Measurements from ENCODE around the gene COL17A1. TPM values are rescaled to one million over a fixed set of nuclear protein-coding genes. Genes with fewer than 3 reads are reported as not detected.
A peak's percentile ranks its signal among the peaks of the same experiment; 100 is the strongest.

COL17A1 gene
- total RNA-seq, 1 experiment from 2014 or later, result 3.5 TPM

- ChIA-PET CTCF (interaction anchor here (1.4 kb wide), 1 partner anchor 184 kb away, joined by 3 read pairs; no protein-coding TSS in a partner anchor), POLR2A (no interaction called here), RAD21 (ENCODE audit: low non-redundant PET in 1 of 2, low total read pairs in 2 of 2, uncharacterized antibody in 2 of 2, unreplicated experiment in 2 of 2) (no interaction called here)
- no TSS peak for BruUV-seq (replicated peaks)
- H3K4me3 ChIP-seq (replicated peaks in 1 of 2; ENCODE audit: low read depth in 1 of 2, low read length in 2 of 2), result no peak overlapping the region
- H3K27me3 ChIP-seq (ENCODE audit: insufficient read depth, low read length), result no peaks in the 10 kb centered on the region
- peak overlapping the region; percentile 17 for H2AFZ ChIP-seq (ENCODE audit: low read depth, low read length, poor library complexity, severe bottlenecking)
- peaks cover 8 to 37% of the 10 kb centered on the region in 2 experiments; a peak in 3 of 4 replicates for H3K4me1 ChIP-seq (ENCODE audit: control insufficient read depth in 1 of 2, insufficient read depth in 2 of 2, low read length in 2 of 2)
- no peak overlapping the region for H3K4me2 ChIP-seq (ENCODE audit: low read length)
- H3K9me3 ChIP-seq (ENCODE audit: control insufficient read depth in 1 of 2, insufficient read depth in 1 of 2, low read depth in 1 of 2, low read length in 2 of 2), result peaks cover 0 to 24% of the 10 kb centered on the region in 2 experiments; a peak in 1 of 4 replicates
- DNase-seq (ENCODE audit: low read depth, low spot score) (no peak), ATAC-seq (no peak)
- no peaks in the 10 kb centered on the region for H4K20me1 ChIP-seq (ENCODE audit: insufficient read depth)
- H3K27ac ChIP-seq (ENCODE audit: low read depth, low read length), result no peak overlapping the region
- no peaks in the 10 kb centered on the region for H3K79me2 ChIP-seq (ENCODE audit: insufficient read depth, low read length)
- no peak overlapping the region for H3K9ac ChIP-seq (ENCODE audit: low read length)
- peaks cover 0 to 12% of the 10 kb centered on the region in 2 experiments; a peak in 1 of 4 replicates for H3K36me3 ChIP-seq (ENCODE audit: control insufficient read depth in 1 of 2, insufficient read depth in 2 of 2, low read length in 2 of 2)
- intact Hi-C loops (cut with micrococcal nuclease), result no loop called here
- TF ChIP-seq CBX3 (IDR thresholded peaks at IDR 0.05; ENCODE audit: low read depth), result peak; percentile 42; the same call in 1 of the 2 replicates
- TF ChIP-seq SP1 (IDR thresholded peaks at IDR 0.05; ENCODE audit: low read depth), result 0 out of 2 replicates have a peak, but pooled peaks have one; percentile 4
- TF ChIP-seq ELF1 (IDR thresholded peaks at IDR 0.05; ENCODE audit: borderline replicate concordance, low read depth), result no peak
- TF ChIP-seq FOSL1 (IDR thresholded peaks at IDR 0.05; ENCODE audit: low read depth), result peak; percentile 19; the same call in 1 of the 2 replicates
- TF ChIP-seq EZH2 (IDR thresholded peaks at IDR 0.05), result no peak
- H3K9me2 ChIP-seq (ENCODE audit: insufficient read depth), result no peaks in the 10 kb centered on the region
Observed at GRCh38 chr10:104090611-104091010, 4.9 kb upstream of the COL17A1 start.

GRCh38 chr10:104089621-104090020 lies 3.9 kb upstream of the COL17A1 start:
- no TSS peak for BruUV-seq (replicated peaks)
- no peaks in the 10 kb centered on the region for H4K20me1 ChIP-seq (ENCODE audit: insufficient read depth)
- H3K27me3 ChIP-seq (ENCODE audit: insufficient read depth, low read length), result no peaks in the 10 kb centered on the region
- POLR2A ChIA-PET, result interaction anchor here (0.9 kb wide), 1 partner anchor 30 kb away, joined by 3 read pairs; no protein-coding TSS in a partner anchor
- CTCF ChIA-PET, result interaction anchor here (1.1 to 1.4 kb wide), 2 partner anchors 24 to 185 kb away, joined by 3 read pairs; no protein-coding TSS in a partner anchor
- H3K4me2 ChIP-seq (ENCODE audit: low read length), result no peak overlapping the region
- no peak overlapping the region for H3K4me3 ChIP-seq (replicated peaks in 1 of 2; ENCODE audit: low read depth in 1 of 2, low read length in 2 of 2)
- H2AFZ ChIP-seq (ENCODE audit: low read depth, low read length, poor library complexity, severe bottlenecking), result peak overlapping the region; percentile 17
- ATAC-seq (no peak), DNase-seq (ENCODE audit: low read depth, low spot score) (no peak)
- no peak overlapping the region for H3K9ac ChIP-seq (ENCODE audit: low read length)
- H3K9me3 ChIP-seq (ENCODE audit: control insufficient read depth in 1 of 2, insufficient read depth in 1 of 2, low read depth in 1 of 2, low read length in 2 of 2), result peaks cover 0 to 24% of the 10 kb centered on the region in 2 experiments; a peak in 1 of 4 replicates
- TF ChIP-seq ELF1 (IDR thresholded peaks at IDR 0.05; ENCODE audit: borderline replicate concordance, low read depth), result no peak
- TF ChIP-seq ZFX (IDR thresholded peaks at IDR 0.05), result no peak
- TF ChIP-seq YY1 (IDR thresholded peaks at IDR 0.05; ENCODE audit: extremely low read depth, insufficient replicate concordance, low read depth, low read length), result no peak
- TF ChIP-seq POLR2AphosphoS5 (IDR thresholded peaks at IDR 0.05; ENCODE audit: low read depth, low read length), result no peak
- TF ChIP-seq CBX3 (IDR thresholded peaks at IDR 0.05; ENCODE audit: low read depth), result no peak
- TF ChIP-seq POLR2A (IDR thresholded peaks at IDR 0.05; ENCODE audit: borderline replicate concordance, extremely low read depth, insufficient read depth, insufficient read length), result no peak
- TF ChIP-seq CTCF (IDR thresholded peaks at IDR 0.05 in 2 of 3, conservative IDR thresholded peaks at IDR 0.05 in 1 of 3; ENCODE audit: borderline replicate concordance in 1 of 3, insufficient read depth in 1 of 3, low read depth in 2 of 3, low read length in 2 of 3), result no peak
- no peak for TF ChIP-seq EGR1 (IDR thresholded peaks at IDR 0.05; ENCODE audit: low read depth)
- peaks cover 8 to 40% of the 10 kb centered on the region in 2 experiments; a peak in 3 of 4 replicates for H3K4me1 ChIP-seq (ENCODE audit: control insufficient read depth in 1 of 2, insufficient read depth in 2 of 2, low read length in 2 of 2)
- H3K36me3 ChIP-seq (ENCODE audit: control insufficient read depth in 1 of 2, insufficient read depth in 2 of 2, low read length in 2 of 2), result peaks cover 0 to 12% of the 10 kb centered on the region in 2 experiments; a peak in 1 of 4 replicates
- no peaks in the 10 kb centered on the region for H3K9me2 ChIP-seq (ENCODE audit: insufficient read depth)
- no peaks in the 10 kb centered on the region for H3K79me2 ChIP-seq (ENCODE audit: insufficient read depth, low read length)
- H3K27ac ChIP-seq (ENCODE audit: low read depth, low read length), result no peak overlapping the region
- intact Hi-C loops (cut with micrococcal nuclease), result no loop called here
- RAD21 ChIA-PET (ENCODE audit: low non-redundant PET in 1 of 2, low total read pairs in 2 of 2, uncharacterized antibody in 2 of 2, unreplicated experiment in 2 of 2), result no interaction called here
